TTC549 (cell line): ENCODE data around the gene NLN.

Source experiments
- FAIRE-seq: peaks from 2 replicates; lab custom pipeline; 2012; peaks lifted over from hg19 to GRCh38; lab: Jason Lieb, UNC

NLN gene

DNA sequence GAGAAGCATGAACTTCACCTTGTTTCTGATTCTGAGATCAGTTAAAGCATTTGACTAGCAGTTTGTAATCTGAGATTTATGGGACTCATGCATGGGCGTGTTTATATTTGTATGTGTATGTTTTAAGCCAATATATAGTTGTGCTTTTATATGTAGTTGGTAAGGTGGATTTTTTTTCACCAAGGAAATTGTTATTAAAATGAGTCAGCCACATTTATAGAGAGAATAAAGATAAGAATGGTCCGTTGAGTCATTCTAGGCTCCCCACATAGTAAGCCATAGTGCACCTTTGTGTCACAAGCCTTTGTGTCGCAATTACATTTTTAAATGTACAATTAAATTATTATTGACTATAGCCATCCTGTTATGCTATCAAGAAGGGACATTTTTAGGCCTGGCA, 89.0 kb downstream of the NLN start:
- no peak for FAIRE-seq

DNA sequence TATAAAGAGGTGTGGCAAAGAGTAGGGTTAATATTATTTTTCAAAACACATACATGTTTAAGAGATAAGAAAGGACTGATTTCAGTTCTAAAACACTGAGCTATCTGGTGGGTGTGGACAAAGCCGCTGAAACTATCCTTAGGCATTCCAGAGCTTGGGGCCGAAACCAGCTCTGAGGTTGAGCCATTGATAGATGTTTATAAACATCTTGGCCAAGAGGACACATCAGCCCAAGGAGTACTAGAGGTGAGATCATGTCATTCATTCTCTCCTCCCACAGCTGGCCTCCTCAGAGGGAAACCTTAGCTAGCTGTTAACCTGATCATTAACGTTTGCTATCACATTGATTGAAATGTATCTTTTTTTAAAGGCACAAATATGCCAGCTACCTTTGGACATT, 89.9 kb downstream of the NLN start:
- no peak for FAIRE-seq

DNA sequence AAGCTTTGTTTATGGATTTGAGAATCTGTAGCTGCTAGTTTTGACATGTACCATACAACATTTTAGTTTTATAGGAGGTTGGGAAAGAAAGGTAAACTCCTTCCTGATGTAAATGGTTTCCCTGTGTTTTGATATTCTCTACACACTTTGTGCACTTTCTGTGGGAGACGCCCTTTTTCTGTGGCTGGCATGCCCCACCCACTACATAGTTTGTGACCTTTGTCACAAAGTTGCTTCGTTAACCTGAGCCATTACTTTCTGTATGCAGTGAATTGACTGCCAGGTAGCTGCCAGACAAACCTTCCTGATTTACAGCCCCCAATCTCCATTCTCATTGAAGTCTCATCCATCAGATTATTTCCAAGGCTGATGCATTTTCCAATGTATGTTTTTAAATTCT, 90.6 kb downstream of the NLN start:
- FAIRE-seq = no peak

DNA sequence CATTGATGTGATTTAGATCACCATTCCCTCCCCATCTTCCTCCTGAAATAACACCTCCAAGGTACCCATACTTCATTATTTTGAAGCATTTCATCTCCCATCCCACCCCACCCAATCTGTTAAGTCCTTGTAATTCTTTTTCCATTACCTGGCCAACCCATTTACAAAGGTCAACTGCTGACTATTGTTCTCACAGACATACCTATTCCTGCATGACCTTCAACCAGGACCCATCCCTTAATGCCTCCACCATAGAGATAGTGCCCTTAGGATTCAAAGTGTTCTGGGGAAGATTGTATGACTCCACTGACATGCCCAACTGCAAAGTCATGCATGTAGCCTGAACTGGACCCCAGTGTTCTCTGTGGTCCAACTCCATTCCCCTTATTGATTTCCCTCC, 91.2 kb downstream of the NLN start:
- FAIRE-seq = no peak

DNA sequence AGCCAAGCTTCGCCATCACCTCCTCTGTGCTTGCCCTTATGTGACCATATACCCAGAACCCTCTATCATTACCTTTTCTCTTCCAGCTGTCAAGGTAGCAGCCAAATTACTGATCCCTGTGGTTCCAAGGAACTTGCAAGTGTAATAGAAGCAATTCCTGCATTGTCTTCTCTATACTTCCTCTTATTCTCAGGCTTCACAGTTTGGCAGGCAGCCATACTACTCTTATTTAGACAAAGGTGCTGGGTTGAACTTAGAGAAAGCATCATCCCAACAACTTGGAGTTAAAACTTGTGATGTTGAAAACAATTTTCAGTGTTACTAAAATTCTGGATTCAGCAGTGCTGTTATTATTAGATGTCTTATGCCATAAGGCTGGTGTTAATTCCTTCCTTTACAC, 93.2 kb downstream of the NLN start:
- FAIRE-seq = no peak

DNA sequence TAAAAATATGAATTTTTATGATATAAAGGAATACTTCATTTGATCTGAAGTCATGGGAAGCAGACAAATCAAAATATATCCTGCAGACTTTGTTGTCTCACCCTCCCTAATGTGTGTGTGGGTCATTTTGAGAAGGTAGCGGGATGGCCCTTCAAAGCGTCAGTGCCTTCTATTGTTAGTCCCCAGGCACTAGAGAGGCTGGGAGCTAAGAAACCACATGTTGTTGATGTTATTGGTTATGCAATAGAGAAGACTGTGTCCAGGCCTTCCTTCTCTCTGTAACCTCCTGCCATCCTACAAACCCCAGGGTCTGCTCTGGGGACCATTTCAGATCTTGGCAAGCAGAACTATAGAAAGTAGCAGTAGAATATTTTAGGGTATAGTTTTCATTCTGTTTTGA, 94.7 kb downstream of the NLN start:
- no peak for FAIRE-seq

DNA sequence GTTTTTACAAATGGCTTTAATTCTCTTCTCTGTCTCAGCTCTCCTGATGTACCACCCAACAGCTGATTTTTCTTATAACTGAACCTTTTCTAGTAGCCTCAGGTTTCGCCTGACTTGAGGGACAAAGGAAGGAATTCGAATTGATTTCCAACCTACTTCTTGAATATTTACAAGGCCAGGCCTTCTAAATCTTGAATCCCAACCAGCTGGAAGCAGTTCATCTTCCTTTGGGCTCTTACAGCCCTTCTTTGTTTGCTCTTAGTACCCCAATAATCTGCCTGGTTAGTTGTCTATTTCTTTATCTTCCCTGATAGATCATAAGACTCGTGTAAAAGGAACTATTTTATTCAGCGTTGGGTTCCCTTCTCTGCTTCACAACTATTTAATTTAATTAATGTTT, 95.9 kb downstream of the NLN start:
- FAIRE-seq = no peak

DNA sequence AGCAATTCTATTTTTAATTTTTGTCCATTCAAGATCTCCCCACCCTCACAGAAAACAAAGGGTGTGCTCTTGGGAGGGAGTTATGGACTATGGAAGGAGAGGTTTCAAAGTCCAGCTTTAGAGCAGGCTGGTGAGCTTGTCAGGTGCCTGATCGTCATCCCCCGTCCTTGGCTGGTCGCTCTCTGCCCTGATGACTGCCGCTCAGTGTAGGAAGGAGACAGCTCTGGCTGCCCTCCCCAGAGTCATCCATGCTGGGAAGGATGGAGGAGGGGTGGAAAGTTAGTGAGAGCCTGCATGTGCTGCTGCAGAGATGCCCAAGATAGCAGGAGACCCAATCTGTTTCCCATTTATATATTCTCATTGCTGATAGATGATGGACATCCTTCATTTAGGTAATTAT, 96.6 kb downstream of the NLN start:
- FAIRE-seq = no peak

DNA sequence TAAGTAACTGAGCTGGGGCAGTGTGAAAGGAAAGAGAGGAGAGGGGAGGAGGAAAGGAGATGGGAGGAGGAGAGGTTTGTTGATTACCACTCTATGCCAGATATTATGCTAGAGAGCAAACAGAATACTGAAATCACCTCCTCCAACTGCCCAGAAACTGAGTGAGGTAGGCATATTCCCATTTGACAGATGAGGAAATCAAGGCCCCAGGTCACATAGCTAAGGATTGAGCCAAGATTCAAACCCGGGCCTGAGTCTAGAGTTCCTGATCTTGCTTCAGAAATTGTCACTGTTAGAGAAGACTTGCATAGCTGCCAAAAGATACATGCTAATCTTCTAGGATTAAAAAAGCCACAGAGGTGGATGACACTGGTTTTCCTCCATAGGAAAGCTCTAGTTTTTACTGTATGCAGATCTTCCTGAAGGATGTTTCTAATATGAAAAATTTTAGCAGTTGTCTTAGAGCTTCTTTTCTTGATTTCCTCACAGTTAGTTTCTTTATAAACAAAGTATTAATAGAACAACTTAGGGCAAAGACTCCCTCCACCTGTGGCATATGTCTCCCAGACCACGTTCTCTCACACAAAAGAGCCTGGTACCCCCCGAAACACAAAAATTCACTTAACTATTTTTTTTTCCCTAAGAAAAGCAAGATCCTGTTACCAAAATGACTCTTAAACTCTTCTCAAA, 97.4 kb downstream of the NLN start:
- FAIRE-seq = no peak

DNA sequence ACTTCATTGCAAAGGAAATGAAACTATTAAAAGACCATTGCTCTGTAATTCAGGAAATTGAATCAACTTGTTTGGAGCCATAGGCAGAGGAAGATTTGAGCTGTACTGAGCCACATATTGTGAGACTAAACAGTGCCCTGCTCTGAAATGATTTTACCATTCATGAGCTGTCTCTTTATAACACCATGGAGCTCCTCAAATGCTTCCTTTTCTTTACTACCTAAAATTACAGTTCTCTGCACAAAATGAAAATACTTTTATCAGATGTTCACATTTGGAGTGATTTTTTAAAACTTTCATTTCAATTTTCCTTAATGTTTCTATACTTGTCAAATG, 97.9 kb downstream of the NLN start:
- no peak for FAIRE-seq

DNA sequence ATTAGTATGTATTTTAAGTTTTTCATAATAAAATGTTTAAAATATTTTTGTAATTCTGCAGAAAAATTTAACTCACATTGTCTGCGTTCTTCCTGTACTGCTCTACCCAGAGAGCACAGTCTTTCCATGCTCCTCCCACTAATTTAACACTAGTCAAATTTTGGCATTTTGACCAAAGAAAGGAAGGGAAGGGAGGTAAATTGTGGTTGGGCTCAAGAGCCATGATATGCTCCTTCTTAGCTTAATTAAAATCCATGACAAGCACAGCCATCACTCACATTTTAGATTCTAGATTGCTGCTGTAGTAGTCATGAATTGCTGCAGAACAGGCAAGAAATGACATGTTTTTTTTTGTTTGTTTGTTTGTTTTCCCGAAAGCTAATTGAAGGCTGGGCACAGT, 98.4 kb downstream of the NLN start:
- FAIRE-seq = no peak

DNA sequence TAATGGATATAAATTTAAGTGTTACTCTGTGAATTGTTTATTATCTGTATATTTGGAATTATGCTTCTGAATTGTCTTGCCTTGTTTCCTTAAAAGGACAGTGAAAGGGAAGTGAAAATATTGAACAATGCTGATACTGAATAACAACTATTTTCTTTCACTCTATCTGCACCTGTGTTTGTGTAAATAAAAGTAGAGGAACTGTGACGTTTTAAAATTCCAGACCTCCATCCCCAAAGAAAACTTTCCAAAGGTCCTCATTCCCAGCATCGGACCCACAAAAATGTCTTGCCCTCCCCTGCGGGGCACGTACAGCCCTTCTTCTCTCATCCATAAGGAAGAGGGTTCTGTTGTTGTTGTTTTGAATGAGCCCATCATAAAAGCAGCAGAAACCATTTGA, 100.0 kb downstream of the NLN start:
- no peak for FAIRE-seq

DNA sequence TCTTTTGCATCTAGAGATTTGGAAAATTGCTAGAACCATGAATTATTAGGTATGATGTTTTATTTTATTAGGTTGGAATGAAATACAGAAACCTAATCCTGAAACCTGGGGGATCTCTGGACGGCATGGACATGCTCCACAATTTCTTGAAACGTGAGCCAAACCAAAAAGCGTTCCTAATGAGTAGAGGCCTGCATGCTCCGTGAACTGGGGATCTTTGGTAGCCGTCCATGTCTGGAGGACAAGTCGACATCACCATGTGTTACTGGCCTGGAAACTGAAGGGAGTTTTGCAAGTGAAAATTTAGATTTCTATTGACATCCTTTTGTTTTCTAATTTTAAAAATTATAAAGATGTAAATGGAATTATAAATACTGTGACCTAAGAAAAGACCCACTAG, 100.7 kb downstream of the NLN start:
- no peak for FAIRE-seq

DNA sequence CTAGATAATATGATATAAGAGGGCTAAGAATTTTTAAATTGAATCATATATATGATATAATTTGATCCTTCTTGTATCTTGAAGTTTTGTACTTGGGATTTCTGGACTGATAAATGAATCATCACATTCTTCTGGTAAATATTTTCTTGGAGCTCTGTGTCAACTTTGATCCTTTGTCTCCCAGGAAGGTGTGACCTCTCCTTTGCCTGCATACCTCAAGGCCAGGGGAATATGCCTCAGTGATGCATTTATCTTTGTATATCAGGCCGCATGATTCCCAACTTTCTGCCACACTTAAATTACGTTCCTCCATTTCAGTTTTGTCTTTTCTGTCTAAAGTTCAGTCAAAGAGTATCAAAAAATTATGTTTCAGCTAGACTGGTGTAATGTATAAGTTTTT, 101.2 kb downstream of the NLN start:
- FAIRE-seq = no peak

DNA sequence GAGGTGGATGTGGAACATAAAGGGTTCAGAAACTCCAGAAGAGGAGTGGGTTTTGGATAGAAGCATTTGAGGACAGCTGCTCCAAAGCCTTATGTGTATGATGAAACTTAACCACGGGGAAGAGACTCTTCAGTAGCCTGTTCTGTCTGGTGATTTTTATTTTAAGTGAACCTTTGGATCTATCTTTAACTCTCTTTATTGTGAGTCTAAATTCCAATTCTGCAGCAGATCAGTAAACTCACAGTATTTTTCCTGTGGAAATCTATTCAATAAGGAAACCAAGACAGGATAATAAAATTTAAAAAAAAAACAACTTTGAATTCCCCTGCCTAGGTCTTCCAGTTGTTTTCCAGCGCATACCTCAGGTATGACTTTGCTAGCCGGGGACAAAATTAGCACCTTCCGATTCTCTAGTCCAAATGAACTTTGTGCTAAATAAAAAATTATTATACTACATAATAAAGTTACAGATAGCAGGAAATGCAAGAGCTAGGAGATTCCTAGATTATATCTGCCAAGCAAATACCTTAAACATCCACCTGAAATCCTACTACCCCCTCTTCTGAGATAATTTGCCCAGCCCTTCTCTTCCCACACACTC, 101.9 kb downstream of the NLN start:
- no peak for FAIRE-seq

DNA sequence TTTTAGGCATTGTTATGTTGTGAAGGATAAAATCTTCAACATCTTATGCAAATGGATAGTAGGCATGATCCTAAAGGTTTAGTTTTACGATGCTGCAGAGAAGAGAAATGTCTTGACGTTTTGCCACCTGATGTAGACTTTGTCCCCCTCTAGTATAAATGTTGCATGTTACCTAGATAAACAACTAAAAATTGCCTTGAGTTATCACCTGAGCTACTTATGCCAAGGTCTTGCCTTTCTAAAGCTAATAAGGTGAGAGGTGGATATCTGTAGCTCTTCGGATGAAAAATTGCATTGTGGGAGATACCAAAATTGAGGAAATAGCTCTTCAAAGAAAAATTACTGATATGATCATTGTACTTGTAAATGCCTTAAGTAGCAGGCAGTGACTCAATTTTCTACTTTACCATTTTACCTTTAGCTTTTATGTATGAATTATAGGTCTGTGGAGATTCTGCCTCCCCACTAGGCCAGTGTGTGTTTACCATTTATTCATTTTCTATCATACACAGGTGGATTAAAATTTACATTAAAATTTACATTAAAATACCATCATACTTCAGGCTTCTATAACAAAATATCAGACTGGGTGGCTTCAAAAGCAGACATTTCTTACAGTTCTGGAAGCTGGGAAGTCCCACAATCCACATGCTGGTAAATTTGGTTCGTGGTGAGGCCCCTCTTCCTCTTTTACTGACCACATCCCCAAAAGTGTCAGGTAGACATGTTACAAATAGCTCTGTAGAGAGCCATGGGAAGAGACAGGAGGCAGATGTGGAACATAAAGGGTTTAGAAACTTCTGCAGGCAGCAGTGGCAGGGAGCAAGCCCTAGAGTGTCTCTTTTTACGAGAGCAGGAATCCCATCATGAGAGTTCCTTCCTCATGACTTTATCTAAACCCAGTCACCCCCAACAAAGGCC, 103.7 kb downstream of the NLN start:
- no peak for FAIRE-seq

DNA sequence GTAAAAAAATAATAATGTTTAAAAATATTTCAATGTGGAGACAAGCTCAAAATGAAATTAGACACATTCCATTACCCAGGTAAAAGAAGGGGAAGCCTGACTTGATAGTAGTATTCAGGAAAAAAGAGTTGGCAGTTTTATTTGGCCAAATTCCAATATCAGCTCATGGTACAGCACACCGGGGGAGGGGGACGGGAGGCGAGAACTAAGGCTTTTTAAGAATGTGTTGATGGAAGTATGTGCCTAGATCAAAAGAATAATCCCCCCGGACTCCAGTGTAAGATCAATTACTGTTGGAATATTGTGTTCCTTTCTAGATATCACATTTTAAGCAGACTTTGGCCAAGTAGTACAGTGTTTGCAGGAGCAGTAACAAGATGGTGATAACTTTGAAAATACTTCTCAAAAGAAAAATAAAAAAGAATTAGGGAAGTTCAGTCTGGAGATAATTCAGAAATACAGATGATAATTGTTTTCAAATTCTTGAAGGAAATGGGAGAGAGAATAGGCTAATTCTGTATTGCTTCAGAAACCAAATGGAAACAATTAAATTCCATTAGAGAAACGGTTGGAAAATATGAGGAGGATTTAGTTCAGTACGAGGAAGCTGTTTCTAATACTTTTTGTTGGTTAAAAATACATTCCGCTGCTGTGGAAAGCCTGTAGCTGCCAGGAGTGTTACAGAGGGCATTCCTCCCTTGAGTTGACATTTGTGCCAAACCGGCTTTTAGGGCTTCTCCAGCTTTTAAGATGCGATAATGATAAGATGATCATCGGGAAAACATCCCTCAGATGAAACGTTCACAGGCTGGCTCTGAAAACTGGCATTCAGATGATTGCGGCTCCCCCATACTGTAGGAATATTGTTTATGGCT, 106.3 kb downstream of the NLN start:
- FAIRE-seq = no peak

DNA sequence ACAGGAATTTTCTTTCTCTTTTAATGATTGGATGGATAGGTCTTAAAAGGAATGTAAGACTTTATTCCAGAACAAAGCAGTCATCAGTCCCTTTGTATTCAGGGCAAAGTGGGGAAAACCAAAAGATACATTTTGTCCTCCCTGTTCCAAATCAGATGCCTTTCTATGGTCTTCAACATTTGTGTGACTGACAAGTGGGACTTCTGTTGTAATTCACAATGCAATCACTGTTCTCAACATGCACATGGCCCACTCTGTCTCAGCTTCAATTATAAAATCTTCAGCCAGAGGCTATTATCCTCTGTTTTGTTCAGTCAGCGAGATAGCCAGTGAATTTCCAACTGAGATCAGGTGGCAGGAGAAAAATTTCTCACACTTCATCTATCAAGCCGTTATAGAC, 108.9 kb downstream of the NLN start:
- FAIRE-seq = no peak

DNA sequence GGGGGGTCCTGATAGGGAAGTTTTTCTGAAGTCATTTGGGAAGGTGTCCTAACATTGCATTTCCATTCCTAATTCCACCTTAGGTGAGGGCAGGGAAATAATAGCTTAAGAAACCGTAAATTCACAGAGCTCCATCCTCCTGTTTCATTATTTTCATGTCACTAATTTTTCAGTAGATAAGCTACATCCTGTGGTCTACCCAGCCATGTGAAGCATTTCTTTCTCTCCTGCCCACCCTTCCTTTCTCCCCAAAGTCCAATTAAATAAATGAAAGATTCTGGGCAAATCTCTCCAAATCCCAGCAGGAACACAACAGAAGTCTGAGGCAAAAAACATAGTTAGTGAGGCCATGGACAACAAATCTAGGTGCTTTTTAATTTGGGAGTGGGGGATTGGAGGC, 109.3 kb downstream of the NLN start:
- FAIRE-seq = no peak

DNA sequence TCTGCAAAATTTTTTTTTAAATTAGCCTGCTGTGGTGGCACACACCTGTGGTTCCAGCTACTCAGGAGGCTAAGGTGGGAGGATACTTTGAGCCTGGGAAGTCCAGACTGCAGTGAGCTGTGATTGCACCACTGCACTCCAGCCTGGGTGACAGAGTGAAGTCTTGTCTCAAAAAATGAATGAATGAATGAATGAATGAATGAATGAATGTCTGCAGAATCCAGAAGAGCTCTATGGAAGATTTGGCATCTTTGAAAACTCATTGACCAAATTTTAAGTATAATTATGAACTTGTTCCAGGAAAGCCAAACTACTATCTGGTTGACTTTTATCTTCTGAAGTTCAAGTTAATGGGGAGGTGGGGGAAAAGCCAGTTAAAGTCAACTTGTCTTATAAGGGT, 110.1 kb downstream of the NLN start:
- no peak for FAIRE-seq

DNA sequence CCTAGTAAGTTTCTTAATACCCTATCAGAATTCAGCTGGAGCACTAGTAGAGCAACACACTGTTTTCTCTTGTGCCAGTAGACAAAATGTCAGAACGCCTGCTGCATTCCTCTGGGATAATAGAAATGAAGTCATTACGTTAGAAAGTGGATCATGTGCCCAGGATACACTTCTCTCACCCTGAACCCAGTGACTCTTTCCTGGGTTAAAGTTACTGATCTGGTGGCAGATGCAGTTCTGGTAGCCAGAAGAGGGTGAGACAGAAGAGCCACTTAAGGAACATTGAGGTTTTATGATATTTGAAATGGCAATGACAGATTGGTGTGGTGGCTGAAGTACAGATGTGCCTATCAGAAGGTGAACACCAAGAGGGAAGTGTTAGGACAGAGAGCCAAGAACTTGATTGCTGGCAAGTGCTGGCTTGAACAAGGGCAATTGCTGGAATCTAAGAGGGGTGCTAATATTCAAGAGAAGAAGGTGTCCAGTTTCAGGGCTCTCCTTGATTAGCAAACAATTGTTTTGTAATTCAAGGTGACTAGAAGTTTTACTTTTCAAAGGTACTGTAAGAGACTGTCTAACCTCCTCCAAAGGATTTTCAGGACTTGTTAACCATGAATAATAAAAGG, 110.7 kb downstream of the NLN start:
- FAIRE-seq = no peak

DNA sequence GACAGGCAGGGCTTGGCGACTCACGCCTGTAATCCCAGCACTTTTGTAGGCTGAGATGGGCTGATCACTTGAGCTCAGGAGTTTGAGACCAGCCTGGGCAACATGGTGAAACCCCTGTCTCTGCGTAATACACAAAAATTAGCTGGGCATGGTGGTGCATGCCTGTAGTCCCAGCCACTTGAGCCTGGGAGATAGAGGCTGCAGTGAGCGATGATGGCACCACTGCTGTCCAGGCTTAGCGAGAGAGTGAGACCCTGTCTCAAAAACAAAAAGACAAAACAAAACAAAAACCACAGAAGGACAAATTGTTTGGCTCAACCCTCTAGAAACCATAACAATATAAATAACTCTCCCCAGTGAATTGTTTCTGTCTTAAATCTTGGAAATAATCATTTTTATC, 111.8 kb downstream of the NLN start:
- no peak for FAIRE-seq
